Measurements from ENCODE around the gene ZNF175. TPM values are rescaled to one million over a fixed set of nuclear protein-coding genes. Genes with fewer than 3 reads are reported as not detected.
A peak's percentile ranks its signal among the peaks of the same experiment; 100 is the strongest.

The ZNF175 gene
- total and polyA plus RNA-seq, 2 donors (not counting 3 experiments of a cell fraction or from before 2014, with no cell fraction given) = 4.9 to 16.5 TPM

DNA sequence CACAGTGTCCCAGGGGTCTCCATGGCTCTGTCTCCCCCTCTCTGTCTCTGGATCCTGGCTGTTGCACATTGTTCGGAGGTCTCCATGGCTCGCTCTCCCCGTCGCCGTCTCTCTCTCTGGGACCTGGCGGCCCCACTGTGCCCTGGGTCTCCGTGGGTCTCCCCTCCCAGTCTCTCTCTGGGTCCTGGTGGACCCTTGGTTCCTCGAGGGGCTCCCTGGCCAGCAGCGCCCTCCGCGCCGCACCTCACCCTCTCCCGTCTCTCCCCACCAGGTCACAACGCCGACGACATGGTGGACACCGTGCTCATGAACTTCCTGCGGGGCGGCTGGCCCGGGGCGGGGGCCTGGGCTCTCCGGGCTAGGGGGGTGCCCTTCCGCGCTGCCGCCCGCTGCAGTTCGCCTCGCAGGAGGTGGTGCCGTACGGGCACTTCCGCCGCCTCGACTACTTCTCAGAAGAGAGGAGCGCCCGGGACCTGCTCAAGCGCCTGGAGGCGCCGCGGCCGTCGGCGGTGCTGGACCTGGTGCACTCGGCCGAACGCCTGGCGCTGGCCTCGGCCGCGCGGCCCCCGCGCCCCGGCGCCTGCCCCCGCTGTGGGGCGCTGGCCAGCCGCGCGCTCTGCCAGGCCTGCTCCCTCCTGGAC lies 30.0 kb downstream of the ZNF175 start:
- dilution Hi-C loops (cut with MboI; ENCODE audit: extremely low pct_ligation_motif_present, low sequenced_read_pairs) = no loop called here
- POLR2A ChIA-PET = no interaction called here
- Histone ChIP-seq H3K4me1 (ENCODE audit: control insufficient read depth, extremely low read depth, insufficient read depth, low read length) (no peaks in the 10 kb centered on the region), H3K4me2 (ENCODE audit: insufficient read depth, low read length) (no peak overlapping the region), H3K9ac (replicated peaks; ENCODE audit: extremely low read depth, insufficient read depth, low read length) (no peak overlapping the region), H3K79me2 (ENCODE audit: control insufficient read depth, insufficient read depth, low read length) (no peaks in the 10 kb centered on the region), H4K20me1 (replicated peaks; ENCODE audit: control insufficient read depth, extremely low read depth, insufficient read depth, low read length) (no peaks in the 10 kb centered on the region), H3K27me3 (ENCODE audit: control insufficient read depth in 2 of 2, insufficient read depth in 2 of 2, low read length in 2 of 2) (peaks cover 5 to 16% of the 10 kb centered on the region in 2 experiments), H2AFZ (ENCODE audit: low read depth, low read length) (no peak overlapping the region), H3K4me3 (replicated peaks in 1 of 3; ENCODE audit: insufficient read depth in 1 of 3, low read depth in 1 of 3, low read length in 3 of 3) (no peak overlapping the region), H3K9me3 (replicated peaks; ENCODE audit: control insufficient read depth, insufficient read depth, low read length) (no peaks in the 10 kb centered on the region), H3K27ac (ENCODE audit: insufficient read depth, low read depth, low read length) (no peak overlapping the region), H3K9me1 (replicated peaks; ENCODE audit: control insufficient read depth, extremely low read depth, insufficient read depth, low read length) (no peaks in the 10 kb centered on the region), H3K36me3 (ENCODE audit: control insufficient read depth in 2 of 2, extremely low read depth in 1 of 2, insufficient read depth in 2 of 2, low read length in 2 of 2) (no peaks in the 10 kb centered on the region)
- FAIRE-seq (no peak), DNase-seq (ENCODE audit: low read depth, low spot score) (no peak)
- BruUV-seq (replicated peaks) = no TSS peak
- CTCF ChIA-PET = interaction anchor here (0.9 to 1.4 kb wide), 3 partner anchors 36 to 95 kb away, joined by 3 read pairs; no protein-coding TSS in a partner anchor
- intact Hi-C loops (cut with micrococcal nuclease) = no loop called here
- TF ChIP-seq FOS (IDR thresholded peaks at IDR 0.05; ENCODE audit: borderline replicate concordance, insufficient read depth, low read length) (no peak), EZH2 (IDR thresholded peaks at IDR 0.05; ENCODE audit: borderline replicate concordance, low read depth, low read length, severe bottlenecking) (peak; percentile 54), JUN (IDR thresholded peaks at IDR 0.05; ENCODE audit: borderline replicate concordance, insufficient read depth, insufficient read length, low read depth) (no peak), CTCF (IDR thresholded peaks at IDR 0.05; ENCODE audit: extremely low read depth in 1 of 2, insufficient read depth in 1 of 2, low read depth in 1 of 2, low read length in 2 of 2) (no peak)

All from endothelial cell of umbilical vein (primary cell).